ENCODE data around the gene EED.
"Not testable (repeated sequence)": the region's sequence is repeated elsewhere in the genome, so short reads cannot be mapped to it uniquely, and the experiment has no call there.

Gene EED

GRCh38 chr11:86219311-86220193 is 25.0 kb upstream of the EED start:
- DNase-seq: no peak

GRCh38 chr11:86220653-86221052 is 23.9 kb upstream of the EED start:
- DNase-seq: no peak

GRCh38 chr11:86222081-86222480 is 22.5 kb upstream of the EED start:
- no peak for DNase-seq

- DNase-seq: not testable (repeated sequence)
Observed at GRCh38 chr11:86224575-86224974, 20.0 kb upstream of the EED start.

GRCh38 chr11:86225344-86225743 is 19.2 kb upstream of the EED start:
- DNase-seq: not testable (repeated sequence)

- DNase-seq: no peak
Observed at GRCh38 chr11:86228269-86229038, 16.1 kb upstream of the EED start.

- DNase-seq: not testable (repeated sequence)
Observed at GRCh38 chr11:86229039-86229330, 15.6 kb upstream of the EED start.

- DNase-seq: no peak
Observed at GRCh38 chr11:86230179-86230804, 14.3 kb upstream of the EED start.

GRCh38 chr11:86230921-86231434 is 13.6 kb upstream of the EED start:
- no peak for DNase-seq

GRCh38 chr11:86232556-86232955 is 12.0 kb upstream of the EED start:
- DNase-seq: no peak

- no peak for DNase-seq
Observed at GRCh38 chr11:86234831-86235461, 9.6 kb upstream of the EED start.

- no peak for DNase-seq
Observed at GRCh38 chr11:86237267-86237804, 7.2 kb upstream of the EED start.

- no peak for DNase-seq
Observed at GRCh38 chr11:86240164-86240563, 4.4 kb upstream of the EED start.

- DNase-seq: no peak
Observed at GRCh38 chr11:86241956-86242535, 2.5 kb upstream of the EED start.

GRCh38 chr11:86243396-86243795 is 1.2 kb upstream of the EED start:
- DNase-seq: no peak

- DNase-seq: peak in 1 of 2 experiments; percentile 76
Observed at GRCh38 chr11:86244063-86244521, 461 bp upstream of the EED start.

- peak in 1 of 2 experiments; percentile 19 for DNase-seq
Observed at GRCh38 chr11:86245369-86246292, 1.1 kb downstream of the EED start.

GRCh38 chr11:86246293-86246675 is 1.7 kb downstream of the EED start:
- no peak for DNase-seq

- DNase-seq: no peak
Observed at GRCh38 chr11:86247608-86248007, 3.1 kb downstream of the EED start.

GRCh38 chr11:86248609-86249008 is 4.1 kb downstream of the EED start:
- DNase-seq: no peak
